IPS DF 4.7 (cell line): ENCODE measurements around the gene RPS6KB2.

Experiments
- DNase-seq: peaks from one replicate; pipeline ENCODE4 v3.0.0-alpha.2; 2013; ENCODE audit warnings: low spot score; ENCODE audit errors: extremely low read depth

The RPS6KB2 gene

DNA sequence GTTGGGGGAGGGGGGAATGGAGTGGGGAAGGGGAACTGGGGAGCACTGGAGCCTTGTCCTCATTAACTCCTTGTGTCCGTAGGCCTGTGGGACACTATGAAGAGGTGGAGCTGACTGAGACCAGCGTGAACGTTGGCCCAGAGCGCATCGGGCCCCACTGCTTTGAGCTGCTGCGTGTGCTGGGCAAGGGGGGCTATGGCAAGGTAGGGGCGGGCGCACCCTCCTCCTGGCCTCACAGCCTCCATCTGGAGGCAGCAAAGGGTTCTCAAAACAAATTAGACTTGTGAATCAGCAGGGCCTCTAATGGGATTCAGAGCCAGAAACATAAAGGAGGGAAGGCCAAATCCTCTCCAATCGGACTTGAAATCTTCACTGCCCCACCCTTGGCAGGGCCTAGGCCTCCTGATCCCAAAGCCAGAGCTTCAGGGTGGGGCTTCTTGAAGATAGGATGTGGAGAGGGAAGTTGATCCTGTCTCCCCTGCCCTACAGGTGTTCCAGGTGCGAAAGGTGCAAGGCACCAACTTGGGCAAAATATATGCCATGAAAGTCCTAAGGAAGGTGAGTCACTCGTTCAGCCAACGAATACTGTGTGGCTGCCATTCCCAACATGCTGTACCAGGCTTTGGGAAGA, 859 bp downstream of the RPS6KB2 start:
- DNase-seq = no peak

DNA sequence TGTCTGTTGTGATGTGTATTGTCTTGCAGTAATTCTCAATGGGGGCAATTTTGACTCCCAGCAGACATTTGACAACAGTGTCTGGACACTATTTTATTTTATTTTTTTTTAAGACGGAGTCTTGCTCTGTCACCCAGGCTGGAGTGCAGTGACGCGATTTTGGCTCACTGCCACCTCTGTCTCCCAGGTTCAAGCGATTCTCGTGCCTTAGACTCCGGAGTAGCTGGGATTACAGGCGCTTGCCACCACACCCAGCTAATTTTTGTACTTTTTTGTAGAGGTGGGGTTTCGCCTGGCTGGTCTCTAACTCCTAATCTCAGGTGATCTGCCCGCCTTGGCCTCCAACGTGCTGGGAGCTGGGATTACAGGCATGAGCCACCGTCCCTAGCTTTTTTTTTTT, 1.4 kb downstream of the RPS6KB2 start:
- no peak for DNase-seq

DNA sequence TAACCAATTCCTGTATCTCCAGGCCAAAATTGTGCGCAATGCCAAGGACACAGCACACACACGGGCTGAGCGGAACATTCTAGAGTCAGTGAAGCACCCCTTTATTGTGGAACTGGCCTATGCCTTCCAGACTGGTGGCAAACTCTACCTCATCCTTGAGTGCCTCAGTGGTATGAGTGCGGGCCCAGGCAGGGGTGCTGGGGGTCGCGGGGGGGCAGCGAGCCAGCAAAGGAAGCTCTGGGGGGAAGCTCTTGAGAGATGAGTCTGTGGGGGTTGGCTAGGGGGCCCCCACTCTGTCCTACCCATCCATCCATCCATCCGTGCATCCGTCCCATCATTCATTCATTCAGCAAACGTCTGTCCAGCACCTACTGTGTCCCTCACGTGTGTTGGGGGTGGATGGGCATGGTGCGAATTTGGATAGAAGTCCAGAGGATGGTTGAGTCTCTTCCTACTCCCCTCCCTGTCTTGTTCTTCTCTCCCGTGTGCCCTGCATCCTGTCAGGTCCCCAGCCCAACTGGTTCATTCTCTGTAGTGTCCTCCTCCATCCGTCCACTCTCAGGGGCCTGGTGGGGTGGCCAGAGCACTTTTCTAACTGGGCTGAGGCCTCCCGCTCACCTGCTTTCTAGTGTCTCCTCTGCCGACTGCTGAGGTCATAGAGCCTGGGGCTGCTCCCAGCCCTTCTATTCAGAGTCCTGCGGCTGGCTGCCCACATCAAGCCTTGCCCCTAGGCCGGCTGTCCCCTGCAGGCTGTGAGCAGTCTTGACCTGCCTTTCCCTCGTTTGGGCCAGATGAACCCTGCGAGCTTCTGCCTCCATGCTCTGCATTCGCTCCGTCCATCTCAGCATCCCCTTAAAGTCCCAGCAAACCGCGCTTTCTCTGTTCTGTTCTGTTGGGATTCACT, 3.3 kb downstream of the RPS6KB2 start:
- DNase-seq = no peak

DNA sequence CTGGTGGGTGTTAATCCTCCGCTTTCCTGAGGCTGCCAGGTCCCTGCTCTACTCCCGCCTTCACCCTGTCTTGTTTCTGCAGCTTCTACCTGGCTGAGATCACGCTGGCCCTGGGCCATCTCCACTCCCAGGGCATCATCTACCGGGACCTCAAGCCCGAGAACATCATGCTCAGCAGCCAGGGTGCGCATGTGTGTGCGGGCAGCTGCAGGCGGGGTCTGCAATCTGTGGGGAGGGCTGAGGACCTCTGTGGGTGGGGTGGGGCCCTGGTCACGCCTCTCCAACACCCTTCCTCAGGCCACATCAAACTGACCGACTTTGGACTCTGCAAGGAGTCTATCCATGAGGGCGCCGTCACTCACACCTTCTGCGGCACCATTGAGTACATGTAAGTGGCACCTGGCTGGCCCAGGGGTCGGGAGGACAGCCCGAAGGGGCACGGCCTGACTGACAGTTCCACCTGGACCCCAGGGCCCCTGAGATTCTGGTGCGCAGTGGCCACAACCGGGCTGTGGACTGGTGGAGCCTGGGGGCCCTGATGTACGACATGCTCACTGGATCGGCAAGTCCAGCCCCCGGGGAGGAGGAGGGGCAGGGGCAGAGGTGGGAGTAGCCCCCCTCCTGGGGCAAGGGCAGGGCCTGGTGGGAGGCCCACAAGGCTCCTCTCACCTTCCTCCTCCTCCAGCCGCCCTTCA, 4.5 kb downstream of the RPS6KB2 start:
- DNase-seq = no peak

DNA sequence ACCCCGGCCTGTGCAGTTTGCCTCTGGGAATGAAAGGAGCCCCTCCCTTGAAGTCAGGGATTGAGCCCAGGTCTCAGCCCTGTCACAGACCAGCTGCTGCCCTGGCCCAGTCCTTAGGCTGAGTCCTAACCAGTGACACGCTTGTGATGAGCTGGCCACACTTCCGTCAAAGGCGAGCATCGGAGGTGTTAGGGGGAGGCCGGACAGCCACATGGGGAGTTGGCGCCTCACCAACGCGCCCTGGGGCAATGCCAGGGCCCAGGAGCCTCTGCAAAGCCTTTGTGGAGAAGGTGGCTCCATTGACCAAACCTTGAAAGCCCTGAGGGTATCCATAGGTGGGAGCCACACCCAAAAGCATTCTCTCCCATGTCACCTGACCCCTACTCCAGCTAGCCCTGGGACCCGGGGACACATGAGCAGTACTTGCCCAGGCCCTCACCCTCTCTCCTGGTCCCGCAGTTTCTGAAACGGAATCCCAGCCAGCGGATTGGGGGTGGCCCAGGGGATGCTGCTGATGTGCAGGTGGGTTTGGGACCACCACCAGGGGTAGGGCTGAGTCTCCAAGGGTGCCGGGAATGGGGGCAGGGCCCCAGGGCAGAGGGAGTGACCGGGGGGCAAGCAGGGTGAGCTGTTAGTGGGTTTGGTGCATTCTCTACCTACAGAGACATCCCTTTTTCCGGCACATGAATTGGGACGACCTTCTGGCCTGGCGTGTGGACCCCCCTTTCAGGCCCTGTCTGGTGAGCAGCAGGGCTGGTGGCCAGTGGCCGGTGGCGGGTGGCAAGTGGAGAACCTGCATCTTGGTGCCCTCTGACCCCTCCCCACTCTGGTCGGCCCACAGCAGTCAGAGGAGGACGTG, 5.5 kb downstream of the RPS6KB2 start:
- DNase-seq = no peak

DNA sequence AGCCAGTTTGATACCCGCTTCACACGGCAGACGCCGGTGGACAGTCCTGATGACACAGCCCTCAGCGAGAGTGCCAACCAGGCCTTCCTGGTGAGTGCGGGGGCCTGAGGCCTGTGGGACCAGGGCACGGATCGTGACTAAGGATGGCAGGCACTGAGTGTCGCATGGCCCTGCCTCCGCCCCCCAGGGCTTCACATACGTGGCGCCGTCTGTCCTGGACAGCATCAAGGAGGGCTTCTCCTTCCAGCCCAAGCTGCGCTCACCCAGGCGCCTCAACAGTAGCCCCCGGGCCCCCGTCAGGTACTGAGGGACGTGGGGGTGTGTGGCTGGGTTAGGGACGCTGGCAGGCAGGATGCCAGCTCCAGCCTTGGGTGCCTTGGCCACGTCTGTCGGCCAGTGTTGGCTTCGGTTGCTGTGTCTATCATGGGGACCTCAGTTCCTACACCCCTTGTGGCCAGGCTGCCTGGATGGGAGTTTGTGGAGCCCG, 6.1 kb downstream of the RPS6KB2 start:
- no peak for DNase-seq

DNA sequence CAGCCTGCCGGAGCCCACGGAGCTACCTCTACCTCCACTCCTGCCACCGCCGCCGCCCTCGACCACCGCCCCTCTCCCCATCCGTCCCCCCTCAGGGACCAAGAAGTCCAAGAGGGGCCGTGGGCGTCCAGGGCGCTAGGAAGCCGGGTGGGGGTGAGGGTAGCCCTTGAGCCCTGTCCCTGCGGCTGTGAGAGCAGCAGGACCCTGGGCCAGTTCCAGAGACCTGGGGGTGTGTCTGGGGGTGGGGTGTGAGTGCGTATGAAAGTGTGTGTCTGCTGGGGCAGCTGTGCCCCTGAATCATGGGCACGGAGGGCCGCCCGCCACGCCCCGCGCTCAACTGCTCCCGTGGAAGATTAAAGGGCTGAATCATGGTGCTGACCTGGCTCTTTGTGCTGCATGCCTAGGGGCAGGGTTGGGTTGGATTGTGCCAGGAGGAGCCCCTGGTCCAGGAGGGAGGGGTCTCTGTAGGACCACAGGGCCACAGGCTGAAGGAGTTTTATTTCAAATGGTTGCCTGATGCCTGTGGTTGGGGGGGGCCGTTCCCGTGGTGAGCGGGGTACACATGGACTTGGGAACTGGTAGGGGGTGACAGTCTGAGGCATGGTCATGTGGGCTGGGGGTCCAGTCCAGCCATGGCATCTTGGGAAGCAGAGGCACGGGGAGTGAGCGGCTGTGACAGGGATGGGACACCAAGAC, 6.9 kb downstream of the RPS6KB2 start:
- DNase-seq = no peak

DNA sequence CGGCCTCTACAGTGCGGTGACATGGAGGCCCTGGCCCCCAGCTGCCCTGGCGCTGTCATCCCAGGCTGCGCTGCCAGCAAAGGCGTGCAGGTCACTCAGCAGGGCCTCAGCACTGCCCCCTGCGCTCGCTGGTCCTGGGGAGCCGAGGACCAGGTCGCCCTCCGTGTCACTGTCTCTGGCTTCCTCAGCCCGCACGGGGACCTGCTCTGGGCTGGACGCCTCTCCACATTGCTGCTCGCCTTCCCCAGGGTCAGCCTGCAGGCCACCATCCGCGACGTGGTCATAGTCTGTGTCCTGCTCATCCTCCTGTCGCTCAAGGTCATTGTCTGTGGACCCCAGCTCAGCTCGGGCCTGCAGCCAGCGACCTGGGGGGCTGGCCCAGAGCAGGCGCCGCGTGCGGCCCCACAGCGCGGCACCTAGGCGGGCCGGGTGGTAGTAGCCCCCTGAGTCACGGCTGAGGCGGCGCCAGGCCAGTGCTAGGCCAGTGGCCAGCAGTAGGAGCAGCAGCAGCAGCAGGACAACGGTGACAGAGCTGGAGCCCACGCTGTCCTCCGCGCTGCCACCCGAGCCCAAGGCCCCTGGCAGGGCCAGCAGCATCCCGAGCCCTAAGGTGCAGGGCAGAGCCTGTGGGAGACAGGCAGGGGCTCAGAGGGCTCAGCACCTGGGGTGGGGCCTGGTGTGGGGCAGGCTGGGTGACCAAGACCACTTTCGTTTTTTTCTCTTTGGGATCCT, 7.6 kb downstream of the RPS6KB2 start:
- DNase-seq = no peak

DNA sequence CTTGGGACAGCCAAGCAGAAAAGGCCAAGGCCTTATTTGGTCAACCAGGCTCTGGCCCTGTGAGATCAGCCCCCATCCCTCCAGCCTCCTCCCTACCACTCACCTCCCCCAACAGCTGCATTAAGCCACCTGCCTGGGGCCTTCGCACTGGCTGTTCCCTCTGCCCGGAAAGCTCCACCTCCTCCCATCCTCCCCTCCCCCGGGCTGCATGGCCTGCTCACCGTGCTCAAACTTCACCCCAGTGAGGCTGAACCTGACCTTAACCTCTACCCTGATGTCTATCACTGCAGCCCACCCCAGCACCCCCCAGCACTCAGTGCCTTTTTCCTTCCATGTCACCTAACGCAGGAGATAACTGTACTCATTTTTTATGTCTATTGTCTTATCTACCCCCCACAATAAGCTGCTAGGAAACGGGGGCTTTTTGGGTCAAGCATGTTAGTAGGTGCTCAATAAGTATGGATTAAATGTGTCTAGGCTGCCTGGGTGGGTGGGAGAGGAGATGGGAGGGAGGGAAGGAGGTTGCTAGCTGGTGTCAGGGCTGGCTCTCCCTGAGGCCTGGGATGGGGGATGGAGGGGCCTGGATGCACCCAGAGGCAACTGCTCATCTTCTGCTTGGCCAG, 8.3 kb downstream of the RPS6KB2 start:
- DNase-seq = no peak

DNA sequence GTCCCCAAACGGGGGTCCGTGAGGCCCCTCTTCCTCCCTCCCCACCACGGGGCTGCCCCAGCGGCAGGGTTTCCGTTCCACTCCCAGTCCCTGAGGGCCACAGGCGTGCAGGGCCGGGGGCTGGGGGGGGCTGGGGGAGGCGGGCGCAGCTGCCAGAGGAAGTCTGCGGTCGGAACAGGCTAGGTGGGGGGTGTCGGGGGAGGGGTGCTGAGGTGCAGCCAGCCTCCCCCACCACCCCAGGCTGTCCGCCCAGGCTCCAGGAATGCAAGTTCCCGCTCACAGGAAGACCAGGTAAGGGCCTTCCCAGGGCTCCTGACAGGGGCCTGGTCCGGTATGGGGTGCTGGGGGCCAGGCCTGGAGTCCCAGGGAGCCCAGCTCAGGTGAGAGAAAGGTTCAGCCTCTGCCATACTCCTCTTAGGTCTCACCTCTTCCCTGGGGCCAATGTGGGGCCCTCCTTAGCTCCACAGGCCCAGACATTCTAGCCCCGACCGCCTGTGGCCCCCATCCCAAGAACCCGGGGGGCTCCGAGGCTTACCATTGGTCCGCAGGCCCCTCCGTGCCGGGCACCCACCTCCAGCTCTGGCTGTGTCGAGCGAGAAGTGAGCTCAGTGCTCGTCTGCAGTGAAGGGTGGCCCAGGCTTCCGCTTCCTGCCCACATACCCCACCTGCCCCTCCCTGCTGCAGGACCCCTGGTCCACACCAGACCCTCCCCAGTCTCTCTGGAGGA, 9.0 kb downstream of the RPS6KB2 start, which contains the start of gene PTPRCAP:
PTPRCAP (minus strand) TSS at position 601 of the 727 bp plus-strand sequence; CDS start at position 538, 63 bp downstream.
- DNase-seq = no peak

DNA sequence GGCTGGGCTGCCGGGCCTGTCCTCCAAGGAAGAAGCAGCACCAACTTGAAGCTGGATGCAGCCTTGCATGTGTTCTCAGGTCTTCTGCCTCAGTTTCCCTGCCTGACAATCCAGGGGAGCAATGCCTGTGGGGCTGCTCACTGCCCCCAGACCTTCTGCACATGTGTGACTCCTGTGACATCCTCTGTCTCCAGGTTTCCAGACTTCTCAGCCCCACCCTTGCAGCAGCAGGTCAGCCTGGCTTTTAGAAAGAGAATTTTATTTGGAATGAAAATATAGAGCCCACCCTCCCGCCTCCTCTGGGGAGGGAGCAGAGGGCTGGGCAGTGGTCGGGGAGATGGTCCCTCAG, 9.5 kb downstream of the RPS6KB2 start:
- DNase-seq = no peak

DNA sequence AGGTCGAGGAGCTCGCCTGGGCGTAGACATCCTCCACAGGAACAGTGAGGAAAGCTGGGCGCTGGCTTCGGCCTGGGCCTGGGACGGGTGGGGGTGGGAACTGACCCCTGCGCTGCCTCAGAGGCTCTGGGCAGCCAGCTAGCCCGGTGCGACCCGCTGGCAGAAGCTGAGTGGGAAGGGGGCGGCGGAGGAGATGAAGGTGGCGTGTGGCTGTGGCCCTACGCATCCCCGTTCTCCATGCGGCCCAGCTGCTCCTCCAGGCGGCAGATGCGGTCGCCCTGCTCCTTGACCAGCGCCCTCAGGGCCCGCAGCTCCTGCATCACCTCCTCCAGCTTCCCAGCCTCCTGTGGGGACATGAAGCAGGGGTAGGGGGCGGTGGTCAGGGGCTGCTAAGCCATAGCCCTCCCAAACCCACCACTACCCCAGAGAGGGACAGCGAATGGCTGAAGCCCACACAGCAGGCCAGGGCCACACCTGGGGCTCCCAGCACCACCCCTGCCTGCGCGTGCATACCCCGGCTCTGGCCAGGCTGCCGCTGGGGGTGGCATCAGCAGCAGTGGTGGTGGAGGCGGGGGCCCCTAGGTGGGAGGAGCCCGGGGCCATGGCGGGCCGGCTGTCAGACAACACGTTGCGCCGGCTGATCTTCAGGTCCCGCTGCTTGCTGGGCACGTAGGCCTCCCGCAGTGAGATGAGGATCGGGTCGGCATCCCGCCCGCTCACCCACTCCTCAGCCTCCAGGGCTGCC, 10.0 kb downstream of the RPS6KB2 start:
- DNase-seq = no peak

DNA sequence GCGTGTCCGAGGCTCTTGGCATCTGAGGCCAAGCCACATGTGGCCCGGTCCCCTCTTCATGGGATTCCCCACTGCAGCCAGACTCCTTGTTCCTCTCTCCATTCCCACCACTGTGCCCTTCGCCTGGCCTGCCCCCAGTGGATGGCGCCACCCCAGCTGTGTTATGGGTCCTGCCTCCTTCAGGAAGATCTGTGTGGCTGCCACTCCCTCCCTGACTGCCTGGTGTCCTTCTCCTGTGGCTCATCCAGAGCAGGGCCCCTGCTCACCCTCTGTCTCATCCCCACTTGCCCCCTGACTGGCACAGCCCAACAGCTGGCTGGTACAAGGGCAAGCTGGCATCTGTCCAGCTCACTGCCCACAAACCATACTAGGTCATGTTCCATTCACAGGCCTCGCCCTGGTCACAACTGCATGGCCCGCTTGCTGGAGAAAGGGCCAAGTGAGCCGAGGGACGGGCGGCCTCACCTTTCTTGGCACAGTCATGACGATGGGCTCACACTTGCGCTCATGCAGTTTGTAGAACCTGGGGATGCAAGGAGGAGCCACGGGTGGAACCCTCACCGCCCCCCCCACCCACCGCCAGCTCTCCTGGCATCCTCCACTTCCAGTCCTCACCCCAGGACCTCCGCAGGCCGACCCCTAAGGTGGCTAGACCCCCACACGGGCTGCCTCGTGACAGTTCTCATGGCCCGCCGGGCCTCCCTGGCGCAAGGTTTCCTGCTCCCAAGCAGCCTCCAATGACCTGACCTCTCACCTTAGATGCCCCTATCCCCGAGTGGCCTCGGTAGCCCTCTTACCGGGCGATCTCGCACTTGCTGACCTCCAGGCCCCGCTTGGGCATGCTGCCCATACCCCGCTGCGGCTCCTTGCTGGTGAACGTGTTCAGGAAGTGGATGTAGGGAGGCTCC, 11.3 kb downstream of the RPS6KB2 start:
- no peak for DNase-seq

DNA sequence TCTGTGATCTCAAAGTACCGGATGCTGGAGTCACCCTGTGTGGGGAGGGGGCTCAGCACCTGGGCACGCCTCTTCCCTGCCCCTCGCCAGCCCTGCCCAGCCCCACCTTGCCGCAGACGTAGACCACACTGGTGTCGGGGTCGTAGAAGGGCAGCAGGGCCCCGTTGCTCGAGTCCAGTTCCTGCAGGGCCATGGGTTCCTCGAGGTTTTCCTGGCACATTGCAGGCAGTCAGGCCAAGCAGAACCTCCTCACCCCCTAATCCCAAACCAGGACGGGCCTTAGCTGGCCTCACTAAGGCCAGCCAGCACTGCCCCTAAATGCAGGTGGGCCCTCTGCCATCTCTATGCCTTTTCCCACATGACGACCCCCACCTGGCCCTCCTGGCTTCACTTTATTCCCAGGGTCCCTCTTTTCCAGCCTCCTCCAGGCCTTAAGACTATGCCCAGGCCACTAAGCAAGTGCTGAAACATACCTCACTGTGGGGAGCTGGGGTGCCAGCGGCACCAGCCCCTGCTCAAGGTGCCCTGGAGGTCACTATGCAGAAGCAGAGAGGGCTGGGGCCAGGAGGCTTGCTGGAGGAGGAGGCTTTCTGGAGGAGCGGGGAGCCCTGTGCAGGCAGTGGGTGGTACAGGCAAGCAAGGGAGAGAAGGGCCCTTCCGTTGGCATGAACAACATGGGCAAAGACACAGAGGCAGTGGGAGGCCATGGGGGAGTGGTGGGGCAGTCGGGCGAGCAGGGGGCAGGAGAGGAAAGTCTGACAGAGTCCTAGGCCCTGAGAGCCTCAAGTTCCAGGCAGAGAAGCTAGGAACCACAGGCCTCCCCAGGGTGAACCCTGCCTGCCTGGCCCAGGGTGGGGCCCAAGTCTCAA, 12.2 kb downstream of the RPS6KB2 start:
- DNase-seq = no peak

DNA sequence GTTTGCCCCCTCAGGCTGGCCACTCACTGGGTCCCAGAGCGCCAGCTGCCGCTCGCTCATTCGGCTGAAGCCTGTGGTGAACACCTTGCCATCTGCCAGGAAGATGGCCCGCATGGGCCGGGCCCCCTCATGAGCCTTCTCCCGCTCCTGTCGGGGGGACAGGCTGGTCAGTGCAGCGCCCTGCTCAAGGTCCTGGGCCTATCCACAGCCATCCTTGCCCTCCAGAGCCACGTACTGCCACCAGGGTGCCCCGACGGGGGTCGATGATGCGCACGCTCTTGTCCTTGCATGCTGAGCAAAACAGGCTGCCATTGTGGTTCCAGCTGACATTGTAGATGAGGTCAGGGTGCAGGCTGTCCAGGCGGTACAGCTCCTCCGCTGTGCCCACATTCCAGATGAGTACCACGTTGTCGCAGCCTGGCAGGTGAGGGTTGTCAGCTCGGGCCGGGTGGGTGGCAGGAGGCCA, 12.8 kb downstream of the RPS6KB2 start:
- DNase-seq = no peak
